HG02938 (cell line): Measurements from ENCODE around the gene MLIP.
"Not testable (repeated sequence)": the region's sequence is repeated elsewhere in the genome, so short reads cannot be mapped to it uniquely, and the experiment has no call there.

Experiments
- ATAC-seq: cut with Tn5 transposase; IDR thresholded peaks from one replicate; pipeline ENCODE4 v1.9.1; 2021; ENCODE audit warnings: mild to moderate bottlenecking, moderate library complexity; ENCODE audit not compliant: unreplicated experiment

Gene MLIP, protein sequence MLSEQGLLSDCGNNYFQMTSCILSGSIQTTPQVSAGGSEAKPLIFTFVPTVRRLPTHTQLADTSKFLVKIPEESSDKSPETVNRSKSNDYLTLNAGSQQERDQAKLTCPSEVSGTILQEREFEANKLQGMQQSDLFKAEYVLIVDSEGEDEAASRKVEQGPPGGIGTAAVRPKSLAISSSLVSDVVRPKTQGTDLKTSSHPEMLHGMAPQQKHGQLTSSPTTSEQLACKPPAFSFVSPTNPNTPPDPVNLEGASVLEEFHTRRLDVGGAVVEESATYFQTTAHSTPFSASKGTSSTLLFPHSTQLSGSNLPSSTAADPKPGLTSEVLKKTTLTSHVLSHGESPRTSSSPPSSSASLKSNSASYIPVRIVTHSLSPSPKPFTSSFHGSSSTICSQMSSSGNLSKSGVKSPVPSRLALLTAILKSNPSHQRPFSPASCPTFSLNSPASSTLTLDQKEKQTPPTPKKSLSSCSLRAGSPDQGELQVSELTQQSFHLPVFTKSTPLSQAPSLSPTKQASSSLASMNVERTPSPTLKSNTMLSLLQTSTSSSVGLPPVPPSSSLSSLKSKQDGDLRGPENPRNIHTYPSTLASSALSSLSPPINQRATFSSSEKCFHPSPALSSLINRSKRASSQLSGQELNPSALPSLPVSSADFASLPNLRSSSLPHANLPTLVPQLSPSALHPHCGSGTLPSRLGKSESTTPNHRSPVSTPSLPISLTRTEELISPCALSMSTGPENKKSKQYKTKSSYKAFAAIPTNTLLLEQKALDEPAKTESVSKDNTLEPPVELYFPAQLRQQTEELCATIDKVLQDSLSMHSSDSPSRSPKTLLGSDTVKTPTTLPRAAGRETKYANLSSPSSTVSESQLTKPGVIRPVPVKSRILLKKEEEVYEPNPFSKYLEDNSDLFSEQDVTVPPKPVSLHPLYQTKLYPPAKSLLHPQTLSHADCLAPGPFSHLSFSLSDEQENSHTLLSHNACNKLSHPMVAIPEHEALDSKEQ

GRCh38 chr6:54111341-54112045 is at the start of gene MLIP:
TSS of gene MLIP (plus strand) at chr6:54111443. CDS start at chr6:54111480, 37 bp downstream.
- ATAC-seq, result no peak

DNA sequence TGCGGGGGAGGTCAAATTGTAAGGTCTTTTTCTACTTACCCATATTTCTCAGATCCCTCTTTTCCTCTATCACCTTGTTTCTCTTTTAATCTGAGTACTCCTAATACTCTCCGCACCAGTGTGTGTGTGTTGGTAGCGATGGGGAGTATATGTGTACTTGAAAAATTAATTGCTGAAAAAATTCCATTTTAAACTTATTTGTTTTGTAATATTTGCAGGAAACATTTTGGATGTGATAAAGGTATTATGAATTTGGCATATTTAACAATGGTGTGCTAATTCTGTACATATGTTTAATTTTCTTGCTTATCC is 48.1 kb upstream of the MLIP start:
- ATAC-seq, result no peak

GRCh38 chr6:54068694-54069093 is 42.5 kb upstream of the MLIP start:
- no peak for ATAC-seq

GRCh38 chr6:54070025-54070424 is 41.2 kb upstream of the MLIP start:
- no peak for ATAC-seq

GRCh38 chr6:54071821-54072340 is 39.4 kb upstream of the MLIP start:
- no peak for ATAC-seq

- no peak for ATAC-seq
These were observed 38.5 kb upstream of the MLIP start for GRCh38 chr6:54072635-54073313.

DNA sequence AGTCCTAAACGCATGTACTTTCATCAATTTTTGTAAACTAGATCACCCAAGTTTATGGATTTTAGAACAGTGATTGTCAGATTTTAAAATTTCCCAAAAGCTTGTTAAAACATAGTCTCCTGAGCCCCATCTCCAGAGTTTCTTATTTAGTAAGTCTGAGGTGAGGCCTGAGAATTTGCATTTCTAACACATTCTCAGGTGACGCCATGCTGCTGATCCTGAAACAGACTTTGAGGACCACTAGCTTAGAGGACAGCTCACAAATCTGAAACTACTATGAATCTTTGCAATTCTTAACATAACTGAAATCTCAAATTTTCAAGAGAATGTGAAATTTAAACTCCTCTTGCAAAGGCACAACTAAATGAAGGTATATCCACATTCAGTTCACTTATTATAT is 37.8 kb upstream of the MLIP start:
- ATAC-seq, result no peak

- ATAC-seq, result no peak
These were observed 37.1 kb upstream of the MLIP start for GRCh38 chr6:54074109-54074508.

- no peak for ATAC-seq
These were observed 36.6 kb upstream of the MLIP start for GRCh38 chr6:54074578-54075195.

- no peak for ATAC-seq
These were observed 35.0 kb upstream of the MLIP start for GRCh38 chr6:54076159-54076789.

GRCh38 chr6:54081499-54081898 is 29.7 kb upstream of the MLIP start:
- ATAC-seq, result not testable (repeated sequence)

DNA sequence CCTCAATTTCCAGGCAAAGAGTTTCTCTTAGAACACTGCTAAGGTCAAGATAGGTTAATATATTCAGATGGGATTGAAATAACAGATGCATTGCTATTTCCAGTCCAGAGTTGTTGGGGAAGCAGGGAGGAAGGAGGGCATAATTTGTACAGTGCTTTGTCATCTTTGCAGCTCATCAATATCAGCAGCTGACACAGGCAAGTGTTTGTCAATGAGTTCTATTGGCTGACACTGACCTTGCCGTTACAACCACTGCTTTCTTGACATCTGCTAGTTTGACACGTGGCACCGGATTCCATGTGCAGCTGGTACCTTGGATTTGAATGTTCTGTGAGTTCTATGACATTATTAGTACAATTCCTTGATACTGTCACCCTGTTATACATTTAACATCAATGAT is 28.0 kb upstream of the MLIP start:
- no peak for ATAC-seq

DNA sequence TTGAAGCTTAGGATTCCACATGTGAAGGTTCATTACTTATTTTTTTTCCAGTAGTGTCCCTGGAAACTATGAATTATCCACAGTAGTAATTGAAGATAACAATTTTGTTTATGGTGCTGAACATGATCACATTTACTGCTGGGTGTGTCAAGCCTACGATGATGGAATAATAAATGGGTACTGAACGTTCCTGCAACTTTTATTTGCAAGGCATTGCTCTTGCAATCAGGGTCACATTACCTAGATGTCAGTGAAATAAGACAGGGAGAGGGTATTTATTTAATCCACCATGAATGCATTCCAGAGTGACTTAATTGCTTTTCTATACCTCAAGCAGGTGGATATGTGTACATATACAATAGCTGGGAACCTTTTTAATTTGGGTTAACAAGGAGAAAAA is 27.0 kb upstream of the MLIP start:
- ATAC-seq, result no peak

GRCh38 chr6:54085047-54085446 is 26.2 kb upstream of the MLIP start:
- no peak for ATAC-seq

GRCh38 chr6:54085541-54085940 is 25.7 kb upstream of the MLIP start:
- ATAC-seq, result no peak

GRCh38 chr6:54086439-54086838 is 24.8 kb upstream of the MLIP start:
- ATAC-seq, result no peak

DNA sequence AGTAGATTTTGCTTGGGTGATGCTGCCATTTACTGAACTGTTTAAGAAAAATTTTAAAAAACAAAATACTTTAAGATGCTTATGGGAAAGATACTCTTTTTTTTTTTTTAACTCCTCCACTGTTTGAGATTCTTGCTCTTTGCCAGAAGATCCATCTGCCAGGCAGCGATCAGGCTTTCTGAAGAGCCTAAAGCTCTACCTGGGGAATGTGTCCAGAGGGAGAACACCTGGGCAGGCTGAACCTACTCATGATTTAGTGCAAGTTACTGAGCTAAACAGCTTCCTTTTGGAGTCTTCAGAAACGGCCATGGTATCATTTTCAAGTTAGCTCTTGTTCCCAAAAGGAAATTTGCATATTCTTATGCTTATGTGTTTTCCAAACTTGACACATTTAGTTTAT is 23.5 kb upstream of the MLIP start:
- no peak for ATAC-seq

DNA sequence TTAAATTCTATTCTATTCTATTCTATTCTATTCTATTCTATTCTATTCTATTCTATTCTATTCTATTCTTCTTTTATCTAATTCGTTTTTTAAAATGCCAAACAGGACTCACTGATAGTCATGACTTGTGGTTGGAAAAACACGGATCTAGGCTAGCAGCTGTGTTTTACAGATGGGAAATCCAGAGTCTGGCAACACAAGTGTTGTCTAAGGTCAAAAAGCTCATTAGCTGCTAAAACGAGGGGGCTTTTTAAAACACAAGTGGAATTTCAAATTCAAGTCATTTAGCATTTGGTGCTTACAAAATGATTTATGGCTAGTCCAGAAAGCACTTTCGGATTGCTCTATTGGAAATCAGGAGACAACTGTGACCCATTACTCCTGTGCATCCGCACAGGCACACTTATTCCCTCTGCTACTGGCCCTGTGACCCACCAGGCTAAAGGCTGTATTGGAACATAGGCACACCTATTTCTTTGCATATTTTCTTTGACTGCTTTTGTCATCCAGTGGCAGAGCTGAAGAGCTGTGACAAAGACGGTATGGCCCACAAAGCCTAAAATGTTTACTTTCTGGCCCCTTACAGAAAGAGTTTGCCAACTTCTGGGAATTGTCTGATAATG is 17.8 kb upstream of the MLIP start:
- ATAC-seq, result no peak

- ATAC-seq, result no peak
These were observed 16.9 kb upstream of the MLIP start for GRCh38 chr6:54094293-54094692.
